HepG2 (cell line): ENCODE data around the gene CFAP99. TPM values are rescaled to one million over a fixed set of nuclear protein-coding genes. Genes with fewer than 3 reads are reported as not detected.

Experiments used
- BCL6 ChIP-seq: IDR thresholded peaks from 2 replicates; pipeline ENCODE4 v1.6.1; 2016; ENCODE audit warnings: missing genetic modification reagents, missing compliant biosample characterization
- ELF3 ChIP-seq: IDR thresholded peaks from 2 replicates; pipeline ENCODE4 v1.6.1; 2016; ENCODE audit warnings: missing genetic modification reagents, missing compliant biosample characterization
- HNF1A ChIP-seq, 2 experiments: sonication (generic) in 1 of 2; formaldehyde crosslinking in 1 of 2; IDR thresholded peaks; 2 replicates each; pipeline versions ENCODE4 v1.4.0 to v1.6.1; 2016 to 2020; ENCODE audit warnings: borderline replicate concordance in 1 of 2, low read depth in 1 of 2, mild to moderate bottlenecking in 1 of 2, missing genetic modification reagents in 1 of 2
- NCOA2 ChIP-seq: sonication (generic); formaldehyde crosslinking; IDR thresholded peaks from 2 replicates; pipeline ENCODE4 v1.8.0; 2022; ENCODE audit warnings: inconsistent platforms
- THAP9 ChIP-seq: sonication (generic); formaldehyde crosslinking; IDR thresholded peaks from 2 replicates; pipeline ENCODE4; 2020; ENCODE audit warnings: missing genetic modification reagents, mild to moderate bottlenecking, borderline replicate concordance
- TIGD3 ChIP-seq: sonication (generic); formaldehyde crosslinking; IDR thresholded peaks from 2 replicates; pipeline ENCODE4 v1.5.1; 2020; ENCODE audit warnings: mild to moderate bottlenecking, missing genetic modification reagents, borderline replicate concordance
- ZBTB25 ChIP-seq: IDR thresholded peaks from 2 replicates; pipeline ENCODE4 v1.6.1; 2018; ENCODE audit warnings: missing genetic modification reagents
- ZFP90 ChIP-seq: sonication (generic); formaldehyde crosslinking; IDR thresholded peaks from 2 replicates; pipeline ENCODE4 v1.8.0; 2022; ENCODE audit warnings: missing genetic modification reagents, mild to moderate bottlenecking, inconsistent platforms, borderline replicate concordance
- ZMYM4 ChIP-seq: sonication (generic); formaldehyde crosslinking; IDR thresholded peaks from 2 replicates; pipeline ENCODE4 v1.8.1; 2023; ENCODE audit warnings: mild to moderate bottlenecking, missing genetic modification reagents
- ZNF776 ChIP-seq: sonication (generic); formaldehyde crosslinking; IDR thresholded peaks from 2 replicates; pipeline ENCODE4 v1.4.0; 2020; ENCODE audit warnings: mild to moderate bottlenecking, missing genetic modification reagents
- polyA plus RNA-seq, 8 experiments: library from polyadenylated mRNA; depleted of rRNA in 3 of 8; stranded (reverse) in 7 of 8; unstranded in 1 of 8; fragments of >200 nt; fragmentation: Illumina TruSeq in 4 of 8; extraction: Trizol in 4 of 8; gene quantifications; 2 replicates each; pipeline versions ENCODE4 v1.2.1 to v1.2.3, GENCODE V29; 2011 to 2016; ENCODE audit warnings: low read depth in 4 of 8, missing spikeins in 1 of 8, mixed read lengths in 1 of 8; ENCODE audit not compliant: insufficient read depth in 1 of 8
- total RNA-seq, 5 experiments: library from RNA; depleted of rRNA; stranded (reverse); fragments of >200 nt; fragmentation: Illumina TruSeq; extraction: Trizol; gene quantifications; 2 replicates each; pipeline ENCODE4 v1.2.3, GENCODE V29; 2016; ENCODE audit warnings: low read depth in 1 of 5

The CFAP99 gene
- total and polyA plus RNA-seq, 2 of the 13 experiments (the other 11 are each of a cell fraction or from before 2014, with no cell fraction given), result not detected

GRCh38 chr4:2399216-2399615 lies 19.5 kb upstream of the CFAP99 start (continued):
- no peak for TF ChIP-seq TIGD3 (CRISPR knock-in tag)
- TF ChIP-seq ZMYM4 (CRISPR knock-in tag), result no peak
- TF ChIP-seq NCOA2 (CRISPR knock-in tag), result no peak
- TF ChIP-seq HNF1A (IDR thresholded peaks at IDR 0.05; ENCODE audit: low read depth), result no peak
- no peak for TF ChIP-seq HNF1A (CRISPR knock-in tag; IDR thresholded peaks at IDR 0.05; ENCODE audit: borderline replicate concordance)
- no peak for TF ChIP-seq ZFP90
- TF ChIP-seq ZBTB25 (CRISPR knock-in tag), result no peak
- no peak for TF ChIP-seq ELF3 (CRISPR knock-in tag)
- TF ChIP-seq BCL6, result no peak
- TF ChIP-seq THAP9 (CRISPR knock-in tag), result no peak
- no peak for TF ChIP-seq ZNF776 (CRISPR knock-in tag)
